H1 (cell line): ENCODE measurements around the gene PTPRF. TPM values are rescaled to one million over a fixed set of nuclear protein-coding genes. Genes with fewer than 3 reads are reported as not detected.

Source experiments
- CTCF ChIA-PET: fragments of 300-600 bp; sonication (Branson Sonifier 250); formaldehyde crosslinking; loops from one replicate; lab custom pipeline; 2021; ENCODE audit not compliant: partially characterized antibody; lab: Charles Lee
- POLR2A ChIA-PET: fragments of 300-600 bp; sonication (Branson Sonifier 250); formaldehyde crosslinking; loops from one replicate; lab custom pipeline; 2021; ENCODE audit warnings: inconsistent platforms; ENCODE audit not compliant: partially characterized antibody; lab: Charles Lee
- DNase-seq, 2 experiments: peaks; one replicate each; pipeline versions ENCODE4 v3.0.0 to v3.0.0-alpha.2; 2010 to 2022; ENCODE audit warnings: low spot score in 2 of 2, low read depth in 1 of 2, mixed read lengths in 1 of 2
- FAIRE-seq: peaks from 2 replicates; lab custom pipeline; 2011; peaks lifted over from hg19 to GRCh38; lab: Jason Lieb, UNC
- H2AFZ ChIP-seq: 2 replicates; pipeline ENCODE4 v1.8.1; 2012; ENCODE audit warnings: low read length, inconsistent platforms
- H2AK5ac ChIP-seq: 2 replicates; pipeline ENCODE4 v1.6.1; 2013; ENCODE audit warnings: low read depth, low read length
- H2BK120ac ChIP-seq: replicated peaks from 2 replicates; pipeline ENCODE3; 2013; ENCODE audit warnings: low read depth, low read length, inconsistent platforms
- H2BK12ac ChIP-seq: 2 replicates; pipeline ENCODE4 v1.6.1; 2013; ENCODE audit warnings: low read depth, low read length
- H2BK15ac ChIP-seq: 2 replicates; pipeline ENCODE4 v1.6.1; 2013; ENCODE audit warnings: low read length
- H2BK20ac ChIP-seq: 2 replicates; pipeline ENCODE4 v1.6.1; 2013; ENCODE audit warnings: low read length
- H2BK5ac ChIP-seq: 2 replicates; pipeline ENCODE4 v1.6.1; 2013; ENCODE audit warnings: low read depth, low read length
- H3K14ac ChIP-seq: 2 replicates; pipeline ENCODE4 v1.6.1; 2013; ENCODE audit warnings: inconsistent platforms; ENCODE audit not compliant: insufficient read length
- H3K18ac ChIP-seq: 2 replicates; pipeline ENCODE4 v1.6.1; 2013; ENCODE audit warnings: low read length; ENCODE audit errors: extremely low read depth
- H3K23ac ChIP-seq: 2 replicates; pipeline ENCODE4 v1.6.1; 2013; ENCODE audit warnings: inconsistent platforms; ENCODE audit not compliant: insufficient read length
- H3K23me2 ChIP-seq: 2 replicates; pipeline ENCODE4 v1.6.1; 2013; ENCODE audit warnings: low read depth, low read length
- H3K27ac ChIP-seq: 2 replicates; pipeline ENCODE4 v1.6.1; 2011; ENCODE audit warnings: low read depth, low read length, inconsistent platforms
- H3K27me3 ChIP-seq, 4 experiments: replicated peaks in 1 of 4; 1 replicate in 1 of 4; 2 replicates in 3 of 4; pipeline versions ENCODE4 v1.6.1 to v1.8.1; 2011 to 2013; ENCODE audit warnings: low read length in 3 of 4, mild to moderate bottlenecking in 3 of 4, inconsistent platforms in 2 of 4, mixed read lengths in 2 of 4, moderate library complexity in 1 of 4; ENCODE audit not compliant: control insufficient read depth in 3 of 4, insufficient read depth in 3 of 4; ENCODE audit errors: extremely low read depth in 1 of 4
- H3K36me3 ChIP-seq, 4 experiments: 2 replicates each; pipeline versions ENCODE4 v1.6.1 to v1.8.1; 2011 to 2013; ENCODE audit warnings: mild to moderate bottlenecking in 4 of 4, low read length in 3 of 4, moderate library complexity in 2 of 4, control low read depth in 1 of 4, inconsistent platforms in 1 of 4; ENCODE audit not compliant: insufficient read depth in 4 of 4, control insufficient read depth in 2 of 4
- H3K4ac ChIP-seq: replicated peaks from 2 replicates; pipeline ENCODE3; 2013; ENCODE audit warnings: low read length, low read depth, mixed read lengths, inconsistent platforms; ENCODE audit not compliant: insufficient read length
- H3K4me1 ChIP-seq, 4 experiments: replicated peaks in 1 of 4; 1 replicate in 1 of 4; 2 replicates in 3 of 4; pipeline versions ENCODE4 v1.6.1 to v1.8.1; 2011 to 2013; ENCODE audit warnings: low read length in 3 of 4, inconsistent platforms in 2 of 4, mixed read lengths in 1 of 4; ENCODE audit not compliant: insufficient read depth in 4 of 4, control insufficient read depth in 3 of 4
- H3K4me2 ChIP-seq, 2 experiments: 2 replicates each; pipeline versions ENCODE4 v1.6.1 to v1.8.1; 2011 to 2013; ENCODE audit warnings: low read depth in 2 of 2, low read length in 2 of 2, control low read depth in 1 of 2, inconsistent platforms in 1 of 2, mild to moderate bottlenecking in 1 of 2; ENCODE audit not compliant: insufficient read depth in 1 of 2
- H3K4me3 ChIP-seq, 4 experiments: fragments of 200-600, 300-600 bp in 1 of 4; sonication (generic), shearing (Covaris generic), sonication (Bioruptor Twin) in 1 of 4; 2 replicates each; pipeline versions ENCODE4 v1.5.1 to v1.8.1; 2011 to 2016; ENCODE audit warnings: low read length in 4 of 4, low read depth in 3 of 4, control low read depth in 2 of 4, inconsistent platforms in 2 of 4, mild to moderate bottlenecking in 2 of 4, mixed read lengths in 1 of 4, moderate library complexity in 1 of 4; ENCODE audit not compliant: insufficient read depth in 2 of 4; ENCODE audit errors: extremely low read depth in 1 of 4
- H3K56ac ChIP-seq: replicated peaks from 2 replicates; pipeline ENCODE3; 2013; ENCODE audit warnings: low read depth, mild to moderate bottlenecking, mixed read lengths, low read length, inconsistent platforms; ENCODE audit not compliant: insufficient read length
- H3K79me1 ChIP-seq: 2 replicates; pipeline ENCODE4 v1.6.1; 2013; ENCODE audit warnings: low read depth, low read length, control low read depth
- H3K79me2 ChIP-seq, 2 experiments: 2 replicates each; pipeline versions ENCODE4 v1.6.1 to v1.8.1; 2012 to 2013; ENCODE audit warnings: low read length in 2 of 2, mild to moderate bottlenecking in 2 of 2, inconsistent platforms in 1 of 2; ENCODE audit not compliant: insufficient read depth in 2 of 2, control insufficient read depth in 1 of 2
- H3K9ac ChIP-seq, 4 experiments: replicated peaks in 1 of 4; 1 replicate in 1 of 4; 2 replicates in 3 of 4; pipeline versions ENCODE4 v1.6.1 to v1.8.1; 2011 to 2013; ENCODE audit warnings: low read depth in 3 of 4, low read length in 3 of 4, control low read depth in 2 of 4, mild to moderate bottlenecking in 2 of 4, moderate library complexity in 2 of 4, inconsistent platforms in 1 of 4; ENCODE audit errors: extremely low read depth in 1 of 4
- H3K9me3 ChIP-seq, 2 experiments: 2 replicates each; pipeline versions ENCODE4 v1.6.1 to v1.8.1; 2012 to 2013; ENCODE audit warnings: mild to moderate bottlenecking in 2 of 2, moderate library complexity in 2 of 2, control low read depth in 1 of 2, inconsistent platforms in 1 of 2, low read depth in 1 of 2, low read length in 1 of 2, mixed read lengths in 1 of 2; ENCODE audit not compliant: insufficient read depth in 2 of 2
- H4K20me1 ChIP-seq, 2 experiments: replicated peaks in 1 of 2; 2 replicates each; pipeline versions ENCODE3 to v1.8.1; 2011 to 2013; ENCODE audit warnings: inconsistent platforms in 2 of 2, low read length in 2 of 2, mild to moderate bottlenecking in 1 of 2; ENCODE audit not compliant: insufficient read depth in 2 of 2, control insufficient read depth in 1 of 2
- H4K5ac ChIP-seq: 2 replicates; pipeline ENCODE4 v1.6.1; 2013; ENCODE audit warnings: low read length, low read depth, mixed read lengths, inconsistent platforms; ENCODE audit not compliant: insufficient read length
- H4K8ac ChIP-seq: 2 replicates; pipeline ENCODE4 v1.8.0; 2013; ENCODE audit warnings: mild to moderate bottlenecking, moderate library complexity, low read length, inconsistent platforms; ENCODE audit not compliant: insufficient read depth; ENCODE audit errors: extremely low read depth
- H4K91ac ChIP-seq: replicated peaks from 2 replicates; pipeline ENCODE3; 2013; ENCODE audit warnings: low read length, mixed read lengths, inconsistent platforms; ENCODE audit not compliant: insufficient read length
- ASH2L ChIP-seq: fragments of 200-600, 300-600 bp; sonication (generic); IDR thresholded peaks from one replicate; pipeline ENCODE4 v1.7.1; 2017; ENCODE audit warnings: low read length
- BACH1 ChIP-seq: IDR thresholded peaks from 2 replicates; pipeline ENCODE4 v1.6.1; 2012; ENCODE audit warnings: low read length, improper control_type of control experiment
- BRCA1 ChIP-seq: IDR thresholded peaks from 2 replicates; pipeline ENCODE4 v1.6.1; 2012; ENCODE audit warnings: low read depth, low read length, improper control_type of control experiment
- FOSL1 ChIP-seq: IDR thresholded peaks from 2 replicates; pipeline ENCODE4 v1.6.1; 2011; ENCODE audit warnings: mild to moderate bottlenecking, low read depth, low read length, moderate library complexity; ENCODE audit not compliant: insufficient read depth
- HDAC6 ChIP-seq: IDR thresholded peaks from one replicate; pipeline ENCODE4 v1.7.1; 2012; ENCODE audit warnings: low read depth, mild to moderate bottlenecking, inconsistent platforms, low read length, moderate library complexity
- POLR2A ChIP-seq, 2 experiments: IDR thresholded peaks; 1 replicate in 1 of 2; 2 replicates in 1 of 2; pipeline ENCODE4 v1.6.1; 2011; ENCODE audit warnings: low read depth in 2 of 2, low read length in 2 of 2, mild to moderate bottlenecking in 2 of 2; ENCODE audit errors: control extremely low read depth in 1 of 2
- RFX5 ChIP-seq: IDR thresholded peaks from 2 replicates; pipeline ENCODE4 v1.6.1; 2011; ENCODE audit warnings: low read depth, low read length, improper control_type of control experiment, borderline replicate concordance
- RXRA ChIP-seq: IDR thresholded peaks from 2 replicates; pipeline ENCODE4 v1.6.1; 2011; ENCODE audit warnings: low read depth, mild to moderate bottlenecking, low read length, moderate library complexity; ENCODE audit not compliant: insufficient read depth
- TBP ChIP-seq: IDR thresholded peaks from 2 replicates; pipeline ENCODE4 v1.6.1; 2011; ENCODE audit warnings: low read depth, low read length, improper control_type of control experiment
- TEAD4 ChIP-seq: IDR thresholded peaks from 2 replicates; pipeline ENCODE4 v1.6.1; 2012; ENCODE audit warnings: low read depth, low read length, inconsistent platforms, mixed read lengths
- YY1 ChIP-seq: IDR thresholded peaks from 2 replicates; pipeline ENCODE4 v1.6.1; 2011; ENCODE audit warnings: low read depth, mild to moderate bottlenecking, low read length
- ZNF274 ChIP-seq: IDR thresholded peaks from 2 replicates; pipeline ENCODE4 v1.7.0; 2012; ENCODE audit warnings: low read length, borderline replicate concordance; ENCODE audit errors: extremely low read depth
- WGBS, 2 experiments: shearing (Covaris generic) in 1 of 2; methylation state at CpG; one replicate each; pipeline versions ENCODE4 v1.1.6 to v1.1.7; 2013 to 2015; ENCODE audit warnings: low lambda C conversion rate in 2 of 2, mixed read lengths in 2 of 2, inconsistent platforms in 1 of 2, low coverage in 1 of 2, missing lambda C conversion rate in 1 of 2; ENCODE audit not compliant: insufficient replicate concordance in 2 of 2, insufficient coverage in 1 of 2, insufficient read length in 1 of 2; ENCODE audit errors: extremely low coverage in 1 of 2, missing lambda C conversion rate in 1 of 2; 5-methylcytosine and 5-hydroxymethylcytosine counted together
- polyA plus RNA-seq, 7 experiments: library from polyadenylated mRNA; depleted of rRNA in 3 of 7; stranded (reverse) in 5 of 7; unstranded in 2 of 7; fragments of >200 nt in 5 of 7; fragments of 200-250 nt in 2 of 7; gene quantifications; 1 replicate in 5 of 7; 2 replicates in 1 of 7; 4 replicates in 1 of 7; pipeline versions ENCODE4 v1.2.1 to v1.2.3, GENCODE V29; 2011 to 2013; ENCODE audit warnings: missing spikeins in 2 of 7, mixed read lengths in 2 of 7
- total RNA-seq: library from RNA; stranded (reverse); fragmentation: NEBNext Ultra II Directional; extraction: Animal tissue kit (Norgen Biotek cat#: 25700); gene quantifications from 2 replicates; pipeline ENCODE4 v1.2.1, GENCODE V29; 2021
- TF ChIP-seq, protein P1 (sequence below): IDR thresholded peaks from 2 replicates; pipeline ENCODE4 v1.6.1; 2012; ENCODE audit warnings: inconsistent platforms

The PTPRF gene
- total and polyA plus RNA-seq, 2 of the 8 experiments (the other 6 are each of a cell fraction or from before 2014, with no cell fraction given) = 136 to 231 TPM

DNA sequence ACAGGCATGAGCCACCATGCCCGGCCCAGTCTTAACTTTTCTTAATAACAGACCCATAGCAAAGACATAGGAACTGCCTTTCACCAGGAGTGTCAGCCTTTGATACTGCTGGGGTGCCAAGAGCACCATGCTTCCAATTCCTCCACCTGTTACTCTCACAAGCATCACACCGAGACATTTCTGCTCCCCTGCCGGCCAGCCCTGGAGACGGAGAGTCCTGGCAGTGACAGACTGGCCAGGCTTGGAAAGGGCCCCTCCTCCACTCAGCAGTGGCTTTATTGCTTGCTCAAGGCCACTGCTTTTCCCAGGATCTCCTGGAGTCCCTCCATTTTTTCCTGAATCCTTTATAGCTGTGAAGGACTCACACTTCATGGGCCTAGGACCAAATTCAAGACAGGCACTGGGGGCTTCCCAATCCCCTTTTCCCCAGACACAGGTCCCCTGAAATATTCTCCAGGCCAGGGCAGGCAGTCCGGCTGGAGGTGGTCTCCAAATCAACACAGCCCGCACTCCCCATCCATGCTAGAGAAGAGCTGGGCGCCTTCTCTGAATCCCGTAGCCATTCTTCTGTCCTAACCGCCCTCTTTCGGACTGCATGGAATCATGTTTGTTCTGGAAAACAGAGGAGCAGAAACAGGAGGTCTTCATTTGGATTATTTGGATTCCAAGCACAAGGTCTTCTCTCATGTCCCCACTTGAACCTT, 25.5 kb upstream of the PTPRF start:
- Histone ChIP-seq H3K14ac (no peak overlapping the region), H3K79me1 (no peaks in the 10 kb centered on the region), H4K20me1 (no peaks in the 10 kb centered on the region), H3K36me3 (no peaks in the 10 kb centered on the region; a peak in 1 of 8 replicates), H3K4me1 (peaks cover 0 to 3% (median 0%) of the 10 kb centered on the region in 4 experiments; a peak in 2 of 7 replicates), H2BK120ac (no peak overlapping the region), H2BK5ac (no peak overlapping the region), H2BK12ac (no peak overlapping the region), H3K9me3 (peaks cover 0 to 4% of the 10 kb centered on the region in 2 experiments; a peak in 1 of 4 replicates), H2AK5ac (no peak overlapping the region), H2BK20ac (no peak overlapping the region), H3K27me3 (peaks cover 0 to 1% (median 0%) of the 10 kb centered on the region in 4 experiments; a peak in 1 of 7 replicates), H2AFZ (no peak overlapping the region), H3K56ac (no peak overlapping the region), H3K79me2 (no peaks in the 10 kb centered on the region), H3K9ac (no peak overlapping the region), H3K27ac (no peak overlapping the region), H3K4me3 (no peak overlapping the region), H4K8ac (no peak overlapping the region), H3K23ac (no peak overlapping the region), H3K4ac (no peak overlapping the region), H4K91ac (no peak overlapping the region), H4K5ac (no peak overlapping the region), H3K4me2 (no peak overlapping the region), H3K18ac (no peak overlapping the region), H2BK15ac (no peak overlapping the region), H3K23me2 (no peaks in the 10 kb centered on the region)
- WGBS, 2 experiments = 79% methylated on average over 10 of the region's 10 CpGs; no CpG with 5 or more reads in 1 of the 2 experiments
- peak in 1 of 2 experiments; percentile 36 for DNase-seq
- ChIA-PET POLR2A (interaction anchor here (0.9 kb wide), 1 partner anchor 11 kb away, joined by 4 read pairs; no protein-coding TSS in a partner anchor), CTCF (interaction anchor here (1.2 kb wide), 1 partner anchor 429 kb away, joined by 3 read pairs; the partner anchor contains the start of gene ARTN)
- no peak for FAIRE-seq
- TF ChIP-seq, protein P1, sequence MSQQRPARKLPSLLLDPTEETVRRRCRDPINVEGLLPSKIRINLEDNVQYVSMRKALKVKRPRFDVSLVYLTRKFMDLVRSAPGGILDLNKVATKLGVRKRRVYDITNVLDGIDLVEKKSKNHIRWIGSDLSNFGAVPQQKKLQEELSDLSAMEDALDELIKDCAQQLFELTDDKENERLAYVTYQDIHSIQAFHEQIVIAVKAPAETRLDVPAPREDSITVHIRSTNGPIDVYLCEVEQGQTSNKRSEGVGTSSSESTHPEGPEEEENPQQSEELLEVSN = no peak
- TF ChIP-seq RFX5 (no peak), RXRA (no peak), BACH1 (no peak), FOSL1 (no peak), HDAC6 (no peak), YY1 (no peak), ASH2L (no peak), POLR2A (IDR thresholded peaks at IDR 0.05; ENCODE audit: control extremely low read depth in 1 of 2, low read depth in 2 of 2, low read length in 2 of 2) (no peak), ZNF274 (no peak), TEAD4 (no peak), BRCA1 (no peak), TBP (no peak)
